Activated CD4-positive, alpha-beta T cell treated with anti-CD3 and anti-CD28 coated beads for 4 hours (primary cell): ENCODE data around the gene VWA5B1.

ENCODE experiments used
- DNase-seq, 2 donors: peaks; one replicate each; pipeline ENCODE4 v3.0.0-alpha.2; 2020

VWA5B1 gene

GRCh38 chr1:20370698-20371097 is 80.0 kb downstream of the VWA5B1 start:
- no peak for DNase-seq

- DNase-seq: no peak
Measured at GRCh38 chr1:20371411-20371810, 80.7 kb downstream of the VWA5B1 start.

GRCh38 chr1:20371883-20372282 is 81.2 kb downstream of the VWA5B1 start:
- no peak for DNase-seq

GRCh38 chr1:20372676-20373075 is 82.0 kb downstream of the VWA5B1 start:
- DNase-seq: no peak

- DNase-seq: no peak
Measured at GRCh38 chr1:20373286-20373685, 82.6 kb downstream of the VWA5B1 start.

GRCh38 chr1:20373764-20374163 is 83.1 kb downstream of the VWA5B1 start:
- no peak for DNase-seq

- no peak for DNase-seq
Measured at GRCh38 chr1:20375563-20375962, 84.9 kb downstream of the VWA5B1 start.

GRCh38 chr1:20376171-20376570 is 85.5 kb downstream of the VWA5B1 start:
- no peak for DNase-seq

- peak; percentile 39 to 50 for DNase-seq
Measured at GRCh38 chr1:20376880-20377494, 86.3 kb downstream of the VWA5B1 start.

- no peak for DNase-seq
Measured at GRCh38 chr1:20377516-20378270, 87.0 kb downstream of the VWA5B1 start.

- no peak for DNase-seq
Measured at GRCh38 chr1:20379075-20379474, 88.4 kb downstream of the VWA5B1 start.

- DNase-seq: no peak
Measured at GRCh38 chr1:20380175-20380574, 89.5 kb downstream of the VWA5B1 start.

- DNase-seq: no peak
Measured at GRCh38 chr1:20380616-20381035, 90.0 kb downstream of the VWA5B1 start.

- no peak for DNase-seq
Measured at GRCh38 chr1:20381045-20381641, 90.5 kb downstream of the VWA5B1 start.

GRCh38 chr1:20381961-20382360 is 91.3 kb downstream of the VWA5B1 start:
- DNase-seq: no peak

- DNase-seq: no peak
Measured at GRCh38 chr1:20382711-20383110, 92.0 kb downstream of the VWA5B1 start.

- DNase-seq: no peak
Measured at GRCh38 chr1:20383631-20384030, 93.0 kb downstream of the VWA5B1 start.

GRCh38 chr1:20385630-20386029 is 95.0 kb downstream of the VWA5B1 start:
- no peak for DNase-seq

- no peak for DNase-seq
Measured at GRCh38 chr1:20386323-20387081, 95.8 kb downstream of the VWA5B1 start.

GRCh38 chr1:20389571-20389970 is 98.9 kb downstream of the VWA5B1 start:
- DNase-seq: no peak

- DNase-seq: no peak
Measured at GRCh38 chr1:20390589-20391331, 100.1 kb downstream of the VWA5B1 start.

- DNase-seq: no peak
Measured at GRCh38 chr1:20395255-20395654, 104.6 kb downstream of the VWA5B1 start.

GRCh38 chr1:20398744-20399143 is 108.1 kb downstream of the VWA5B1 start:
- no peak for DNase-seq
